CD4-positive, alpha-beta memory T cell (primary cell): ENCODE results near the gene RBBP5. TPM values are rescaled to one million over a fixed set of nuclear protein-coding genes. Genes with fewer than 3 reads are reported as not detected.
A peak's percentile ranks its signal among the peaks of the same experiment; 100 is the strongest.

Experiments used
- CTCF ChIA-PET: fragments of 350-600 bp; sonication (Branson Sonifier 250); formaldehyde crosslinking; loops from one replicate; lab custom pipeline; 2021; ENCODE audit warnings: inconsistent platforms; ENCODE audit not compliant: partially characterized antibody; lab: Charles Lee
- POLR2A ChIA-PET: fragments of 350-600 bp; sonication (Branson Sonifier 250); formaldehyde crosslinking; loops from one replicate; lab custom pipeline; 2021; ENCODE audit not compliant: partially characterized antibody; lab: Charles Lee
- DNase-seq, 5 donors: peaks; one replicate each; pipeline versions ENCODE4 v3.0.0 to v3.0.0-alpha.2; 2020 to 2022; ENCODE audit warnings: mixed read lengths in 1 of 5
- H3K27ac ChIP-seq: one replicate; pipeline ENCODE4 v1.7.0; 2013; ENCODE audit warnings: low read depth, low read length
- H3K27me3 ChIP-seq: 2 replicates; pipeline ENCODE4 v1.7.0; 2013; ENCODE audit warnings: mild to moderate bottlenecking, low read length, moderate library complexity; ENCODE audit not compliant: insufficient read depth
- H3K36me3 ChIP-seq: 2 replicates; pipeline ENCODE4 v1.7.0; 2013; ENCODE audit warnings: mild to moderate bottlenecking, low read length, moderate library complexity; ENCODE audit not compliant: insufficient read depth
- H3K4me1 ChIP-seq: 2 replicates; pipeline ENCODE4 v1.7.0; 2013; ENCODE audit warnings: mild to moderate bottlenecking, low read length, moderate library complexity; ENCODE audit not compliant: insufficient read depth
- H3K4me3 ChIP-seq, 2 donors: one replicate each; pipeline ENCODE4 v1.7.0; 2013; ENCODE audit warnings: low read length in 2 of 2, mild to moderate bottlenecking in 1 of 2
- H3K9me3 ChIP-seq, 2 donors: one replicate each; pipeline ENCODE4 v1.7.0; 2013; ENCODE audit warnings: low read length in 2 of 2, control low read depth in 1 of 2; ENCODE audit not compliant: control insufficient read depth in 1 of 2
- H3K27ac Mint-ChIP-seq, 7 donors: one replicate each; pipeline ENCODE4 v1.8.0; 2020 to 2021; ENCODE audit warnings: mixed read lengths in 7 of 7, mild to moderate bottlenecking in 6 of 7, inconsistent platforms in 3 of 7, moderate library complexity in 3 of 7
- H3K27me3 Mint-ChIP-seq, 2 donors: one replicate each; pipeline ENCODE4 v1.8.0; 2020 to 2021; ENCODE audit warnings: mixed read lengths in 2 of 2
- H3K36me3 Mint-ChIP-seq, 2 donors: one replicate each; pipeline ENCODE4 v1.8.0; 2020 to 2021; ENCODE audit warnings: mixed read lengths in 2 of 2, inconsistent platforms in 1 of 2, mild to moderate bottlenecking in 1 of 2
- H3K4me1 Mint-ChIP-seq, 4 donors: one replicate each; pipeline ENCODE4 v1.8.0; 2020 to 2021; ENCODE audit warnings: mixed read lengths in 4 of 4, mild to moderate bottlenecking in 1 of 4
- H3K4me3 Mint-ChIP-seq, 8 donors: one replicate each; pipeline ENCODE4 v1.8.0; 2020 to 2021; ENCODE audit warnings: mixed read lengths in 8 of 8, mild to moderate bottlenecking in 7 of 8, moderate library complexity in 6 of 8, inconsistent platforms in 3 of 8
- H3K9me3 Mint-ChIP-seq, 8 donors: one replicate each; pipeline ENCODE4 v1.8.0; 2020 to 2021; ENCODE audit warnings: mixed read lengths in 8 of 8, mild to moderate bottlenecking in 5 of 8, inconsistent platforms in 3 of 8, moderate library complexity in 1 of 8
- intact Hi-C: fragments of 100-400 bp; cut with micrococcal nuclease; formaldehyde crosslinking; loops from one replicate; pipeline ENCODE4 v1.15.1; 2023
- polyA plus RNA-seq, 2 donors: library from polyadenylated mRNA; unstranded; fragments of 300-500 nt; fragmentation: Illumina TruSeq; gene quantifications; one replicate each; pipeline ENCODE4 v1.2.3, GENCODE V29; 2021
- total RNA-seq, 2 experiments: library from RNA; stranded (reverse); gene quantifications; one replicate each; pipeline ENCODE4 v1.2.3, GENCODE V29; 2021

RBBP5 gene
- total and polyA plus RNA-seq, 4 experiments from 2014 or later: 16.8 to 32.9 (median 26.8) TPM

- H3K36me3 ChIP-seq: no peaks in the 10 kb centered on the region
- Mint-ChIP-seq H3K36me3 (no peaks in the 10 kb centered on the region), H3K9me3 (no peaks in the 10 kb centered on the region), H3K4me3 (no peak overlapping the region), H3K4me1 (peaks cover 0 to 2% (median 0%) of the 10 kb centered on the region in 4 donors), H3K27me3 (peaks cover 0 to 1% of the 10 kb centered on the region in 2 donors), H3K27ac (no peak overlapping the region)
- intact Hi-C loops: loop anchor here (1.0 kb wide), 2 partner anchors 71 to 85 kb away; no protein-coding TSS in a partner anchor
- CTCF ChIA-PET: interaction anchor here (1.0 to 3.3 kb wide), 12 partner anchors 9 to 87 kb away, joined by 3 to 44 read pairs (median 6); no protein-coding TSS in a partner anchor
- no peak overlapping the region for H3K4me3 ChIP-seq
- H3K4me1 ChIP-seq: no peaks in the 10 kb centered on the region
- H3K27me3 ChIP-seq: no peaks in the 10 kb centered on the region
- POLR2A ChIA-PET: no interaction called here
- no peaks in the 10 kb centered on the region for H3K9me3 ChIP-seq
- no peak for DNase-seq
- no peak overlapping the region for H3K27ac ChIP-seq
Measured at GRCh38 chr1:205060746-205061145, 61.0 kb downstream of the RBBP5 start.

GRCh38 chr1:205059660-205060059 is 62.1 kb downstream of the RBBP5 start:
- POLR2A ChIA-PET: no interaction called here
- no peaks in the 10 kb centered on the region for H3K27me3 ChIP-seq
- CTCF ChIA-PET: no interaction called here
- Mint-ChIP-seq H3K36me3 (no peaks in the 10 kb centered on the region), H3K27ac (no peak overlapping the region), H3K27me3 (peaks cover 0 to 1% of the 10 kb centered on the region in 2 donors), H3K4me3 (no peak overlapping the region), H3K9me3 (no peaks in the 10 kb centered on the region), H3K4me1 (peaks cover 0 to 2% (median 0%) of the 10 kb centered on the region in 4 donors)
- intact Hi-C loops: no loop called here
- no peaks in the 10 kb centered on the region for H3K4me1 ChIP-seq
- no peaks in the 10 kb centered on the region for H3K9me3 ChIP-seq
- H3K36me3 ChIP-seq: no peaks in the 10 kb centered on the region
- H3K4me3 ChIP-seq: no peak overlapping the region
- DNase-seq: no peak
- H3K27ac ChIP-seq: no peak overlapping the region

DNA sequence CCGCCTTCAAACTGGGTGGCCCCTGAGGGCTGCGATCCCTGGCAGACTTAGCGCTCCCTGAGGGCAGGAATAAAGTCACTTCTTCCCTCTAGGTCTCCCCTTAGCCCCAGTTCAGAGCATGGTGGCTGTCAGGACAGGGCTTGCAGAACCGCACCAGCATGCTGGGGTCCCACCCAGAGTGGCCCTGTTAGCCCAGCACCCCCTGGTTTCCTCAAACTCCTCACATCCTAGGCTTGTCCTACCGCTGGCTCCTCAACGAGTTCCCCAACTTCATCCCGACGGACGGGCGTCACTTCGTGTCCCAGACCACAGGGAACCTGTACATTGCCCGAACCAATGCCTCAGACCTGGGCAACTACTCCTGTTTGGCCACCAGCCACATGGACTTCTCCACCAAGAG is 62.9 kb downstream of the RBBP5 start:
- Histone ChIP-seq H3K27me3 (no peaks in the 10 kb centered on the region), H3K27ac (no peak overlapping the region), H3K9me3 (no peaks in the 10 kb centered on the region), H3K4me1 (no peaks in the 10 kb centered on the region), H3K4me3 (no peak overlapping the region), H3K36me3 (no peaks in the 10 kb centered on the region)
- no peak for DNase-seq
- ChIA-PET POLR2A (no interaction called here), CTCF (no interaction called here)
- Mint-ChIP-seq H3K4me1 (peaks cover 0 to 2% (median 0%) of the 10 kb centered on the region in 4 donors), H3K4me3 (no peak overlapping the region), H3K27ac (peak overlapping the region in 1 of 7 donors; percentile 56), H3K9me3 (no peaks in the 10 kb centered on the region), H3K27me3 (peaks cover 0 to 1% of the 10 kb centered on the region in 2 donors), H3K36me3 (no peaks in the 10 kb centered on the region)
- intact Hi-C loops: no loop called here

DNA sequence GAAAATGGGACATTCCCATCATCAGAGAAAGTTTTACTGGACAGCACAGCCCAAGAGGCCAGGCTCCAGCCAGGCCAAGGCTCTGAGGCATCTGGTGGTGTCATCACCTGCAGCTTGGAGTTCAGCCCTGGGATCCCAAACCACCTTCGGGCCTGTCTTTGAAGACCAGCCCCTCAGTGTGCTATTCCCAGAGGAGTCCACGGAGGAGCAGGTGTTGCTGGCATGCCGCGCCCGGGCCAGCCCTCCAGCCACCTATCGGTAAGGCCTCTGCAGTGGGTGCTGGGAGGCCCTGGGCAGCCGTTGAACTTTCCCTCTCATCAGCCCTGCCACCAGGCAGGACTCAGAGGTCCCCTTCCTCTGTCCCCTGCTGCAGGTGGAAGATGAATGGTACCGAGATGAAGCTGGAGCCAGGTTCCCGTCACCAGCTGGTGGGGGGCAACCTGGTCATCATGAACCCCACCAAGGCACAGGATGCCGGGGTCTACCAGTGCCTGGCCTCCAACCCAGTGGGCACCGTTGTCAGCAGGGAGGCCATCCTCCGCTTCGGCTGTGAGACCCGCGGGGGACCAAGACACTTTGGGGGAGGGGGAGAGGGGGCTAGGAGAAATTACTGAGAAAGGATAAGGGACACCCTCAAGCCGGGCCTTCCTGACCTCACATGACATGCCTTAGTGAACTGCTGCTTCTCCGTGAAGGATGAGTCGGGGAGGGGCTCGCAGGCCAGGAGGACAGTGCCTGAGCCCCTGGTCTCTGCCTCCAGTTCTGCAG is 63.8 kb downstream of the RBBP5 start:
- CTCF ChIA-PET: no interaction called here
- Histone ChIP-seq H3K4me1 (no peaks in the 10 kb centered on the region), H3K4me3 (no peak overlapping the region), H3K27ac (no peak overlapping the region), H3K36me3 (no peaks in the 10 kb centered on the region), H3K9me3 (no peaks in the 10 kb centered on the region), H3K27me3 (no peaks in the 10 kb centered on the region)
- POLR2A ChIA-PET: no interaction called here
- intact Hi-C loops: no loop called here
- Mint-ChIP-seq H3K9me3 (no peaks in the 10 kb centered on the region), H3K27ac (no peak overlapping the region), H3K4me3 (no peak overlapping the region), H3K4me1 (no peaks in the 10 kb centered on the region), H3K36me3 (no peaks in the 10 kb centered on the region), H3K27me3 (peaks cover 1 to 6% of the 10 kb centered on the region in 2 donors)
- DNase-seq: no peak

GRCh38 chr1:205056956-205057568 is 64.7 kb downstream of the RBBP5 start:
- Mint-ChIP-seq H3K27me3 (peaks cover 1 to 7% of the 10 kb centered on the region in 2 donors), H3K4me1 (no peaks in the 10 kb centered on the region), H3K27ac (no peak overlapping the region), H3K36me3 (no peaks in the 10 kb centered on the region), H3K4me3 (no peak overlapping the region), H3K9me3 (no peaks in the 10 kb centered on the region)
- Histone ChIP-seq H3K36me3 (no peaks in the 10 kb centered on the region), H3K9me3 (no peaks in the 10 kb centered on the region), H3K27me3 (no peaks in the 10 kb centered on the region), H3K4me3 (no peak overlapping the region), H3K4me1 (no peaks in the 10 kb centered on the region), H3K27ac (no peak overlapping the region)
- DNase-seq: no peak
- ChIA-PET CTCF (no interaction called here), POLR2A (no interaction called here)
- intact Hi-C loops: no loop called here

DNA sequence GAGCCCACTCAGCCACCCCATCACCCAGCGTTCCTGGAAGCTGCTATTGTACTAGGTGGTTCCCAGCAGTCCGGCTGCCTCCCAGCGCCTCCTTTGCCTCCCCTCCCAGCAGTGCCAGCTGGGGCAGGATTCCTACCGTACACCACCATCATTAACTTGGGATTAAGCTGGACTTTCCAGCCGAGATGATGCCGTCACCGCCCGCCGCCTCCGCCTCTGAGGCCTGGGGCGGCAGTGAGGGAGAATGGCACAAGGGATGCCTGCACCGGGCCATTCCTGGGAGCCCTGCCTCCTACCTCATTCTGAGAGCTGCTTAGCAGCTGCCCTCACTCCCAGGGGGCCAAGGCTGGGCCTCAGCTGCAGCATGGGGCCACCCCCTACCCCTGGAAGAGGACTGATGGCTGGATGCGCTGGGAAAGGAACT is 65.6 kb downstream of the RBBP5 start:
- H3K27ac Mint-ChIP-seq: no peak overlapping the region
- H3K27me3 Mint-ChIP-seq: peaks cover 1 to 8% of the 10 kb centered on the region in 2 donors
- H3K4me3 Mint-ChIP-seq: no peak overlapping the region
- no peaks in the 10 kb centered on the region for H3K4me1 ChIP-seq
- DNase-seq: no peak
- no peaks in the 10 kb centered on the region for H3K36me3 ChIP-seq
- no peak overlapping the region for H3K27ac ChIP-seq
- no peaks in the 10 kb centered on the region for H3K9me3 Mint-ChIP-seq
- intact Hi-C loops: no loop called here
- H3K36me3 Mint-ChIP-seq: no peaks in the 10 kb centered on the region
- no peaks in the 10 kb centered on the region for H3K27me3 ChIP-seq
- CTCF ChIA-PET: no interaction called here
- H3K4me1 Mint-ChIP-seq: no peaks in the 10 kb centered on the region
- POLR2A ChIA-PET: no interaction called here
- no peak overlapping the region for H3K4me3 ChIP-seq
- no peaks in the 10 kb centered on the region for H3K9me3 ChIP-seq

GRCh38 chr1:205054013-205054412 is 67.8 kb downstream of the RBBP5 start:
- ChIA-PET CTCF (no interaction called here), POLR2A (no interaction called here)
- no peaks in the 10 kb centered on the region for H3K4me1 ChIP-seq
- no peak overlapping the region for H3K27ac Mint-ChIP-seq
- no peaks in the 10 kb centered on the region for H3K9me3 Mint-ChIP-seq
- H3K4me3 ChIP-seq: no peak overlapping the region
- no peak overlapping the region for H3K4me3 Mint-ChIP-seq
- no peaks in the 10 kb centered on the region for H3K4me1 Mint-ChIP-seq
- DNase-seq: no peak
- no peaks in the 10 kb centered on the region for H3K36me3 Mint-ChIP-seq
- intact Hi-C loops: no loop called here
- no peaks in the 10 kb centered on the region for H3K9me3 ChIP-seq
- no peak overlapping the region for H3K27ac ChIP-seq
- H3K36me3 ChIP-seq: no peaks in the 10 kb centered on the region
- no peaks in the 10 kb centered on the region for H3K27me3 ChIP-seq
- H3K27me3 Mint-ChIP-seq: peaks cover 1 to 10% of the 10 kb centered on the region in 2 donors
